Measurements from ENCODE around the gene CORO2B. TPM values are rescaled to one million over a fixed set of nuclear protein-coding genes. Genes with fewer than 3 reads are reported as not detected.

The CORO2B gene
- total and polyA plus RNA-seq, 2 of the 4 experiments (the other 2 are of a cell fraction): 9.3 to 39.3 TPM

GRCh38 chr15:68636256-68636655 lies 57.5 kb downstream of the CORO2B start:
- no peak overlapping the region for H3K56ac ChIP-seq (ENCODE audit: extremely low read depth, insufficient read depth, low read length)
- no peaks in the 10 kb centered on the region for H4K20me1 ChIP-seq (ENCODE audit: insufficient read depth, low read length)
- H3K9me1 ChIP-seq (ENCODE audit: insufficient read depth, low read length): peaks cover 42% of the 10 kb centered on the region
- no peak overlapping the region for H4K91ac ChIP-seq (ENCODE audit: insufficient read depth, low read depth, low read length)
- no CpG with 5 or more reads among the region's 5 CpGs for WGBS, 2 experiments (ENCODE audit: extremely low coverage in 2 of 2, insufficient read length in 1 of 2)
- H3K27me3 ChIP-seq (ENCODE audit: control insufficient read depth, insufficient read depth, low read length): no peaks in the 10 kb centered on the region
- no peak overlapping the region for H2BK15ac ChIP-seq (ENCODE audit: low read depth, low read length)
- no peak overlapping the region for H2BK20ac ChIP-seq (ENCODE audit: low read depth, low read length)
- H3K23ac ChIP-seq (ENCODE audit: low read depth, low read length): no peak overlapping the region
- in situ Hi-C loops (cut with MboI; ENCODE audit: low sequenced_read_pairs) (no loop called here), dilution Hi-C loops (cut with HindIII; ENCODE audit: low sequenced_read_pairs, unreplicated experiment) (no loop called here), intact Hi-C loops (cut with micrococcal nuclease) (no loop called here)
- H4K5ac ChIP-seq (ENCODE audit: low read depth, low read length): no peak overlapping the region
- H2BK5ac ChIP-seq (ENCODE audit: low read depth, low read length, poor library complexity, severe bottlenecking): no peak overlapping the region
- no peak overlapping the region for H2BK120ac ChIP-seq (ENCODE audit: low read depth, low read length)
- no peak overlapping the region for H3K4me3 ChIP-seq (ENCODE audit: insufficient read depth, low read depth, low read length)
- no TSS peak for BruUV-seq (replicated peaks)
- ATAC-seq (ENCODE audit: low read depth): no peak
- H2AK5ac ChIP-seq (ENCODE audit: low read depth, low read length): peak overlapping the region; percentile 21; the same call in 1 of the 2 replicates
- peaks cover 48% of the 10 kb centered on the region for H3K4me1 ChIP-seq (ENCODE audit: control insufficient read depth, insufficient read depth, low read length)
- no peak overlapping the region for H2AK9ac ChIP-seq (replicated peaks; ENCODE audit: low read depth, low read length, poor library complexity)
- 0 out of 2 replicates have a peak overlapping the region, but pooled peaks have one; percentile 27 for H3K4ac ChIP-seq (ENCODE audit: low read depth, low read length)
- no peak overlapping the region for H3K9ac ChIP-seq (ENCODE audit: low read depth, low read length)
- no peak overlapping the region for H3K18ac ChIP-seq (ENCODE audit: low read depth, low read length)
- DNase-seq: no peak
- H3K4me2 ChIP-seq (ENCODE audit: low read depth, low read length): no peak overlapping the region
- H3K36me3 ChIP-seq (ENCODE audit: control insufficient read depth, insufficient read depth, low read length): no peaks in the 10 kb centered on the region
- H2AFZ ChIP-seq (replicated peaks; ENCODE audit: low read length, poor library complexity): no peak overlapping the region
- H3K14ac ChIP-seq (replicated peaks; ENCODE audit: low read depth, low read length): no peak overlapping the region
- POLR2A ChIA-PET (ENCODE audit: unreplicated experiment): no interaction called here
- no peak for TF ChIP-seq RCOR1 (IDR thresholded peaks at IDR 0.05; ENCODE audit: insufficient replicate concordance, low read length)
- TF ChIP-seq ELK1 (IDR thresholded peaks at IDR 0.05; ENCODE audit: borderline replicate concordance, low read depth, low read length): no peak
- TF ChIP-seq SMC3 (IDR thresholded peaks at IDR 0.05; ENCODE audit: low read depth, low read length): no peak
- no peak for TF ChIP-seq POLR2A (IDR thresholded peaks at IDR 0.05; ENCODE audit: low read depth, low read length)
- no peak for TF ChIP-seq RFX5 (IDR thresholded peaks at IDR 0.05; ENCODE audit: low read depth, low read length)
- TF ChIP-seq FOS (IDR thresholded peaks at IDR 0.05; ENCODE audit: low read depth, low read length): no peak
- TF ChIP-seq MXI1 (IDR thresholded peaks at IDR 0.05; ENCODE audit: borderline replicate concordance, low read depth, low read length): no peak
- no peak for TF ChIP-seq BHLHE40 (IDR thresholded peaks at IDR 0.05; ENCODE audit: low read depth, low read length)
- H3K27ac ChIP-seq (ENCODE audit: insufficient read depth, low read length): no peak overlapping the region
- CTCF ChIA-PET: no interaction called here
- H3K9me3 ChIP-seq (ENCODE audit: control insufficient read depth, insufficient read depth, low read length): no peaks in the 10 kb centered on the region
- no peak overlapping the region for H4K8ac ChIP-seq (ENCODE audit: low read depth in 2 of 2, low read length in 2 of 2)
- peaks cover 15 to 69% of the 10 kb centered on the region in 2 experiments; a peak in 3 of 4 replicates for H3K79me1 ChIP-seq (ENCODE audit: low read depth in 1 of 2, low read length in 2 of 2)
